LoVo (cell line): ENCODE results near the gene ACYP2.
"Not testable (repeated sequence)": the region's sequence is repeated elsewhere in the genome, so short reads cannot be mapped to it uniquely, and the experiment has no call there.

ENCODE experiments used
- DNase-seq: peaks from one replicate; pipeline ENCODE4 v3.0.0-alpha.2; 2016; ENCODE audit warnings: low spot score

The ACYP2 gene

GRCh38 chr2:54115284-54116137 is at the start of gene ACYP2:
Gene ACYP2 (plus strand): TSS chr2:54115615.
- DNase-seq, result peak; percentile 95

- no peak for DNase-seq
These were observed 49.5 kb upstream of the ACYP2 start for GRCh38 chr2:54065891-54066290.

GRCh38 chr2:54067851-54068375 is 47.5 kb upstream of the ACYP2 start:
- DNase-seq, result no peak

GRCh38 chr2:54072483-54072882 is 42.9 kb upstream of the ACYP2 start:
- not testable (repeated sequence) for DNase-seq

- DNase-seq, result peak; percentile 68
These were observed 41.6 kb upstream of the ACYP2 start for GRCh38 chr2:54073796-54074195.

GRCh38 chr2:54074606-54075341 is 40.6 kb upstream of the ACYP2 start:
- no peak for DNase-seq

- DNase-seq, result no peak
These were observed 38.8 kb upstream of the ACYP2 start for GRCh38 chr2:54076586-54076985.

GRCh38 chr2:54077088-54077900 is 38.1 kb upstream of the ACYP2 start:
- DNase-seq, result no peak

- DNase-seq, result no peak
These were observed 36.1 kb upstream of the ACYP2 start for GRCh38 chr2:54079331-54079730.

- DNase-seq, result no peak
These were observed 33.8 kb upstream of the ACYP2 start for GRCh38 chr2:54081574-54081973.

GRCh38 chr2:54083021-54083420 is 32.4 kb upstream of the ACYP2 start:
- DNase-seq, result no peak

GRCh38 chr2:54083445-54083844 is 32.0 kb upstream of the ACYP2 start:
- DNase-seq, result no peak

- DNase-seq, result no peak
These were observed 30.8 kb upstream of the ACYP2 start for GRCh38 chr2:54084600-54084999.

GRCh38 chr2:54085069-54085468 is 30.3 kb upstream of the ACYP2 start:
- DNase-seq, result no peak

- DNase-seq, result no peak
These were observed 29.3 kb upstream of the ACYP2 start for GRCh38 chr2:54086157-54086556.

GRCh38 chr2:54088191-54088634 is 27.2 kb upstream of the ACYP2 start:
- DNase-seq, result no peak

- DNase-seq, result no peak
These were observed 26.7 kb upstream of the ACYP2 start for GRCh38 chr2:54088719-54089118.

- no peak for DNase-seq
These were observed 24.8 kb upstream of the ACYP2 start for GRCh38 chr2:54090521-54091117.

GRCh38 chr2:54092940-54093339 is 22.5 kb upstream of the ACYP2 start:
- no peak for DNase-seq

GRCh38 chr2:54095406-54095805 is 20.0 kb upstream of the ACYP2 start:
- DNase-seq, result not testable (repeated sequence)

GRCh38 chr2:54096141-54096540 is 19.3 kb upstream of the ACYP2 start:
- DNase-seq, result not testable (repeated sequence)

GRCh38 chr2:54097124-54097523 is 18.3 kb upstream of the ACYP2 start:
- DNase-seq, result no peak
